A549 treated with AZD9567 at 1 μM for 4 hours (cell line): ENCODE data around the gene ITPRIPL2. TPM values are rescaled to one million over a fixed set of nuclear protein-coding genes. Genes with fewer than 3 reads are reported as not detected.

Experiments used
- total RNA-seq: library from RNA; stranded (reverse); fragments of 200-300 nt; extraction: Qiagen RNA extraction; gene quantifications from 5 replicates; pipeline ENCODE4 v1.2.3, GENCODE V29; 2022; ENCODE audit not compliant: insufficient read depth

ITPRIPL2 gene
- total RNA-seq, result 11.5 to 17.7 TPM (median 16.6 TPM) in 5 replicates

DNA sequence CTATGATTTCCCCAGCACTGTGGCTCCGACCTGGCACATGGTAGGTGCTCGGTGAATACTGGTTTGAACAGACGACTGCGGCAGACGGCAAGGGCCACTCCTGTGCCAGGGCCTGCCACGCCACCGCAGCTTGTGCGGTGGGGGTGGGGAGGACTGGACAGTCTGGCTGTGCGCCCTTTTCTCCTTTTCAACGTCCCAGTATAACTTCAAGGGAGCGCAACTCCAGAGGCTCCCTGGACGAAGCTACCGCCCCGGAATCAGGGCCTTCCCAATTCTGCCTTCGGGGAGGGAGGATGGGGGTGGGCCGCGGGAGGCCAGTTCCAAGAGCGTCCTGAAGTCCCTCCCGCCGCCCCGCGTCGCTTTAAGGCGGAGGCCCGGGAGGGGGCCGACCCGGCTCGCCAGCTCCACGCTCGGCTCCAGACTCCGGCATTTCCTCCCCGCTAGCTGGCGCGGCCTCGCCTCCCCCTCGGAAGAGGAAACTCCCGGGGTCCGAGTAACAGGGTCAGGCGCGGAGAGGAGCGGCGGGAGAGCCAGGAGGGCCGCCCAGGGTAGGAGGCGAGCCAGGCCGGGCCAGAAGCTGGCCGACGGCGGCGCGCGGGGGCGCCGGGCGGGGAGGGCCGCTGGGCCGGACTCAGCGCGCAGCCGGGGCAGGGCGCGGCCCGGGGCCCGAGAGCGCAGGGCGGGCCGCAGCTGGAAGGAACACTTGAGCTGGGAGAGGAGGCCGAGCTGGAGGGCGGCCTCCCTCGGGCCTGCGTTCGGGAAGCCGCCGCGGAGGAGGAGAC is at the start of gene ITPRIPL2:
TSS of gene ITPRIPL2 (plus strand) at position 388 of the 782 bp plus-strand sequence. CDS start 498 bp downstream, outside the sequence.

DNA sequence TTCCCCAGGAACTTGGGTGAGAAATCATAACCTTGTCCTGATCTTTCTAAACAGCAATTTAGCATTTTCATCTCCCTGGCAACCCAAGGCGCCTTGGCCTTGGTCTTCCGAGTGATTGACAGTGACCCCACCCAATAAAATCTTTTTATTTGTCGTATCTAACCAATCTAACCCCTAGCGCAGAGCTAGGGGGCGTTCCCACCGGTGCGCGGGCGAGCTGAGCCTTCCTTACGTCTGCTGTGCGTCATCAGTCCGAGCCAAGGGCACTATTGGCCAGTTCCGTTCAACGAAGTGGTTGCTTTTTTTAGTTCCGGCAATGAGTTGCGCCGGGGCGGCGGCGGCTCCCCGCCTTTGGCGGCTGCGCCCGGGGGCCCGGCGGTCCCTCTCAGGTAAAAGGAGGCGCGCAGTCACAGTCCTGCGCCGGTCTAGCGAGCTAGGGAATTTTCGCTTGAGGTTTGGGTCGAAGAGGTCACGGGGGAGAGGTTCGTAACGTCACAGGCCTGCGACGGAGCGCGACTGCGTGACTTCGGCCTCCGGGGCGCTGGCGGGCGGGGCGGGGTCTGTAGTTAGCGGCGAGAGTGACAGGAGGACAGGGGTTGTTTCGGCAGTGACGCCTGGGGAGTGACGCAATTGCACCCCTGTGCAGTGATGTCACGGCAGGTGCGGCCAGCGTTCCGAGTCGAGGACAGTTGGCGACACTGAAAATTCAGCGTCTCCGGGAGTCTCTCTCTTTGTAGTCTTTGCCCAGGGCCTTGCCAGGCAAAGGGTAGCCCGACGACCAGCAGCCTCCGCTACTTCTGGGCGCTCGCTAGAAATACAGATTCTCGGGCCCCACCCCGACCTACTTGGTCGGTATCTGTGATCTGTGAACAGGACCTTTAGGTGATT is 46.2 kb upstream of the ITPRIPL2 start, which contains the start of gene COQ7:
TSS of gene COQ7 (plus strand) at position 266 of the 888 bp plus-strand sequence. CDS start at position 317, 51 bp downstream.

DNA sequence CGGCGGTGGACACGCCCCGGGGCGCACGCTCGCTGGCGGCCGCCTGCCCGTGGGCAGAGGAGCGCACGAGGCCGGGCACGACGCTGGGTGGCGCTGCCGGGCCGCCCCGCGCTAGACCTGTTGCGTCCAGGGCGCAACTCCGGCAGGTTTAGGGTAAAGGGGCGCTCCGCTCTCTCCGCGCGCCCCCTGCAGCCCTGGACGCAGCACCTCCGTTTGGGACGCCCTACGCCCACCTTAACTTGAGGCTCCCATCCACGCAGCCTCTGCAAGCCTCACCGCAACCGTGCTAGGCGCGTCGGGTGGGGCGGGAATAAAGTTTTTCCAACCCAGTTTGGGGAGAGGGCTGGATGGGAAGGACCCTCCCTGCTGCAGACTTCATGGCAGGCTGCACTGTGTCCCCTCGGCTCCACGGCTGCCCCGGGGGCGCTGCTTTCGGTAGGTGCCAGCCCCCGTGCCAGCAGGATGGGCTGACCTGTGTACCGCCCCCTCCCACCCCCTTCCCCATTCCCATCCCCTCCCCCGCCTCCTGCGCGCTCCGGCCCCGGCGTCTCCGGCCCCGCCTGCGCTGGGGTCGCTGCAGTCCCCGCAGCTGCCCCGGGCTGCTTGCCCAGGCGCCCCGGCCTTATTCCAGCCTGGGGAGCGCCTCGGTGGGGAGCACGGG is 54.1 kb downstream of the ITPRIPL2 start, which contains the start of gene SYT17:
TSS of gene SYT17 (plus strand) at position 531 of the 661 bp plus-strand sequence. CDS start 407 bp downstream, outside the sequence.

Other genes with a start within 250 kb of the ITPRIPL2 start
- gene SMG1, start 187.6 kb upstream of the ITPRIPL2 start, total RNA-seq, result 14.1 to 25.4 TPM (median 24.2 TPM) in 5 replicates
- 5.4 to 7.4 TPM (median 6.9 TPM) in 5 replicates for gene TMC7, start 130.0 kb upstream of the ITPRIPL2 start, total RNA-seq
- gene COQ7, start 46.4 kb upstream of the ITPRIPL2 start, total RNA-seq, result 21.0 to 27.3 TPM (median 24.4 TPM) in 5 replicates
- gene SYT17, start 54.3 kb downstream of the ITPRIPL2 start, total RNA-seq, result 9.0 to 21.1 TPM (median 10.4 TPM) in 5 replicates
- gene CLEC19A, start 171.8 kb downstream of the ITPRIPL2 start, total RNA-seq, result 0.05 to 0.12 TPM (median 0.09 TPM) in 4 of 5 replicates, not detected in the other